HepG2 (cell line): ENCODE measurements around the gene MTIF3. TPM values are rescaled to one million over a fixed set of nuclear protein-coding genes. Genes with fewer than 3 reads are reported as not detected.
A peak's percentile ranks its signal among the peaks of the same experiment; 100 is the strongest.

Experiments used
- AHR ChIP-seq: IDR thresholded peaks from 2 replicates; pipeline ENCODE4 v1.6.1; 2018; ENCODE audit warnings: missing genetic modification reagents, missing compliant biosample characterization
- BRF2 ChIP-seq: sonication (generic); formaldehyde crosslinking; IDR thresholded peaks from 2 replicates; pipeline ENCODE4 v1.8.1; 2022; ENCODE audit warnings: mild to moderate bottlenecking, missing genetic modification reagents
- CBX1 ChIP-seq: IDR thresholded peaks from one replicate; pipeline ENCODE4 v1.6.1; 2016; ENCODE audit warnings: antibody characterized with exemption, low read depth
- EED ChIP-seq: sonication (generic); formaldehyde crosslinking; IDR thresholded peaks from 2 replicates; pipeline ENCODE4 v1.5.0; 2020; ENCODE audit warnings: mild to moderate bottlenecking, missing genetic modification reagents
- HNF1B ChIP-seq: sonication (generic); formaldehyde crosslinking; IDR thresholded peaks from 2 replicates; pipeline ENCODE4 v1.5.1; 2020; ENCODE audit warnings: mild to moderate bottlenecking, moderate library complexity, missing genetic modification reagents
- MATR3 ChIP-seq: sonication (generic); formaldehyde crosslinking; IDR thresholded peaks from 2 replicates; pipeline ENCODE4 v1.4.0; 2020; ENCODE audit warnings: missing genetic modification reagents
- MED13 ChIP-seq: sonication (generic); formaldehyde crosslinking; IDR thresholded peaks from 2 replicates; pipeline ENCODE4 v1.5.0; 2020; ENCODE audit warnings: missing genetic modification reagents
- NFKB2 ChIP-seq: sonication (generic); formaldehyde crosslinking; IDR thresholded peaks from 2 replicates; pipeline ENCODE4 v1.4.0; 2020; ENCODE audit warnings: missing genetic modification reagents, borderline replicate concordance
- POLR2AphosphoS5 ChIP-seq: IDR thresholded peaks from 2 replicates; pipeline ENCODE4 v1.6.1; 2012; ENCODE audit warnings: low read depth, low read length
- SIN3B ChIP-seq: fragments of 150-350 bp; IDR thresholded peaks from 2 replicates; pipeline ENCODE4 v1.6.1; 2014; ENCODE audit warnings: low read length
- THAP9 ChIP-seq: sonication (generic); formaldehyde crosslinking; IDR thresholded peaks from 2 replicates; pipeline ENCODE4; 2020; ENCODE audit warnings: missing genetic modification reagents, mild to moderate bottlenecking, borderline replicate concordance
- ZBTB38 ChIP-seq: sonication (generic); formaldehyde crosslinking; IDR thresholded peaks from 2 replicates; pipeline ENCODE4 v1.5.1; 2020; ENCODE audit warnings: mild to moderate bottlenecking, missing genetic modification reagents
- ZBTB42 ChIP-seq: sonication (generic); formaldehyde crosslinking; IDR thresholded peaks from 2 replicates; pipeline ENCODE4 v1.5.0; 2020; ENCODE audit warnings: mild to moderate bottlenecking, missing genetic modification reagents
- ZFX ChIP-seq: sonication (generic); formaldehyde crosslinking; IDR thresholded peaks from 2 replicates; pipeline ENCODE4 v1.4.0; 2020; ENCODE audit warnings: mild to moderate bottlenecking, low read depth, missing genetic modification reagents, moderate library complexity
- ZNF17 ChIP-seq: sonication (generic); formaldehyde crosslinking; IDR thresholded peaks from 2 replicates; pipeline ENCODE4 v1.5.0; 2020; ENCODE audit warnings: mild to moderate bottlenecking, missing genetic modification reagents
- ZNF256 ChIP-seq: sonication (generic); formaldehyde crosslinking; conservative IDR thresholded peaks from 2 replicates; pipeline ENCODE4 v1.4.0; 2020; ENCODE audit warnings: missing genetic modification reagents
- ZNF333 ChIP-seq: sonication (generic); formaldehyde crosslinking; IDR thresholded peaks from 2 replicates; pipeline ENCODE4 v1.4.0; 2020; ENCODE audit warnings: mild to moderate bottlenecking, missing genetic modification reagents, borderline replicate concordance
- ZNF431 ChIP-seq: sonication (generic); formaldehyde crosslinking; IDR thresholded peaks from 2 replicates; pipeline ENCODE4 v1.9.0; 2022; ENCODE audit warnings: missing genetic modification reagents, low read depth, mild to moderate bottlenecking, borderline replicate concordance
- ZNF563 ChIP-seq: sonication (generic); formaldehyde crosslinking; IDR thresholded peaks from 2 replicates; pipeline ENCODE4 v1.8.0; 2022; ENCODE audit warnings: mild to moderate bottlenecking, moderate library complexity, missing genetic modification reagents
- ZNF577 ChIP-seq: sonication (generic); formaldehyde crosslinking; IDR thresholded peaks from 2 replicates; pipeline ENCODE4 v1.4.0; 2020; ENCODE audit warnings: mild to moderate bottlenecking, low read depth, missing genetic modification reagents, borderline replicate concordance
- ZNF615 ChIP-seq: sonication (generic); formaldehyde crosslinking; IDR thresholded peaks from 2 replicates; pipeline ENCODE4 v1.5.0; 2020; ENCODE audit warnings: mild to moderate bottlenecking, missing genetic modification reagents, borderline replicate concordance
- ZNF784 ChIP-seq: sonication (generic); formaldehyde crosslinking; IDR thresholded peaks from 2 replicates; pipeline ENCODE4 v1.5.1; 2020; ENCODE audit warnings: missing genetic modification reagents, mild to moderate bottlenecking, borderline replicate concordance
- ZNF788 ChIP-seq: sonication (generic); formaldehyde crosslinking; IDR thresholded peaks from 2 replicates; pipeline ENCODE4 v1.5.0; 2020; ENCODE audit warnings: mild to moderate bottlenecking, missing genetic modification reagents, borderline replicate concordance
- polyA plus RNA-seq, 8 experiments: library from polyadenylated mRNA; depleted of rRNA in 3 of 8; stranded (reverse) in 7 of 8; unstranded in 1 of 8; fragments of >200 nt; fragmentation: Illumina TruSeq in 4 of 8; extraction: Trizol in 4 of 8; gene quantifications; 2 replicates each; pipeline versions ENCODE4 v1.2.1 to v1.2.3, GENCODE V29; 2011 to 2016; ENCODE audit warnings: low read depth in 4 of 8, missing spikeins in 1 of 8, mixed read lengths in 1 of 8; ENCODE audit not compliant: insufficient read depth in 1 of 8
- total RNA-seq, 5 experiments: library from RNA; depleted of rRNA; stranded (reverse); fragments of >200 nt; fragmentation: Illumina TruSeq; extraction: Trizol; gene quantifications; 2 replicates each; pipeline ENCODE4 v1.2.3, GENCODE V29; 2016; ENCODE audit warnings: low read depth in 1 of 5

The MTIF3 gene
- total and polyA plus RNA-seq, 2 of the 13 experiments (the other 11 are each of a cell fraction or from before 2014, with no cell fraction given), result 33.7 to 40.6 TPM

GRCh38 chr13:27424246-27425157, 25.9 kb downstream of the MTIF3 start, which contains the start of gene GTF3A (continued):
- TF ChIP-seq ZNF333 (CRISPR knock-in tag) (peak; percentile 35; the same call in 1 of the 2 replicates), ZNF256 (CRISPR knock-in tag) (peak; percentile 87; the same call in 1 of the 2 replicates), ZBTB38 (CRISPR knock-in tag) (peak; percentile 98), HNF1B (CRISPR knock-in tag) (no peak; the same call in 1 of the 2 replicates), MATR3 (CRISPR knock-in tag) (no peak), ZNF784 (CRISPR knock-in tag) (peak; percentile 98; the same call in 1 of the 2 replicates), MED13 (no peak), EED (CRISPR knock-in tag) (peak; percentile 48; the same call in 1 of the 2 replicates), ZNF615 (CRISPR knock-in tag) (no peak), ZBTB42 (CRISPR knock-in tag) (peak; percentile 88; the same call in 1 of the 2 replicates), THAP9 (CRISPR knock-in tag) (no peak), ZNF577 (no peak), ZNF17 (CRISPR knock-in tag) (no peak; the same call in 1 of the 2 replicates), AHR (CRISPR knock-in tag) (no peak), SIN3B (no peak), ZNF788 (peak; percentile 21; the same call in 1 of the 2 replicates), NFKB2 (CRISPR knock-in tag) (peak; percentile 75; the same call in 1 of the 2 replicates), BRF2 (CRISPR knock-in tag) (peak; percentile 97), CBX1 (no peak), ZNF431 (CRISPR knock-in tag) (no peak; the same call in 1 of the 2 replicates), ZNF563 (CRISPR knock-in tag) (peak; percentile 100), ZFX (CRISPR knock-in tag) (peak; percentile 73), POLR2AphosphoS5 (peak; percentile 88)
